K562 treated with DMSO at 1 percent for 4 hours (cell line): Measurements from ENCODE around the gene SYT3. TPM values are rescaled to one million over a fixed set of nuclear protein-coding genes. Genes with fewer than 3 reads are reported as not detected.

Source experiments
- total RNA-seq: library from RNA; unstranded; fragments of 300-600 nt; gene quantifications from 2 replicates; pipeline ENCODE4 v1.2.3, GENCODE V29; 2022; ENCODE audit not compliant: insufficient read depth

SYT3 gene, protein sequence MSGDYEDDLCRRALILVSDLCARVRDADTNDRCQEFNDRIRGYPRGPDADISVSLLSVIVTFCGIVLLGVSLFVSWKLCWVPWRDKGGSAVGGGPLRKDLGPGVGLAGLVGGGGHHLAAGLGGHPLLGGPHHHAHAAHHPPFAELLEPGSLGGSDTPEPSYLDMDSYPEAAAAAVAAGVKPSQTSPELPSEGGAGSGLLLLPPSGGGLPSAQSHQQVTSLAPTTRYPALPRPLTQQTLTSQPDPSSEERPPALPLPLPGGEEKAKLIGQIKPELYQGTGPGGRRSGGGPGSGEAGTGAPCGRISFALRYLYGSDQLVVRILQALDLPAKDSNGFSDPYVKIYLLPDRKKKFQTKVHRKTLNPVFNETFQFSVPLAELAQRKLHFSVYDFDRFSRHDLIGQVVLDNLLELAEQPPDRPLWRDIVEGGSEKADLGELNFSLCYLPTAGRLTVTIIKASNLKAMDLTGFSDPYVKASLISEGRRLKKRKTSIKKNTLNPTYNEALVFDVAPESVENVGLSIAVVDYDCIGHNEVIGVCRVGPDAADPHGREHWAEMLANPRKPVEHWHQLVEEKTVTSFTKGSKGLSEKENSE
- total RNA-seq = 1.0 and 4.2 TPM in 2 replicates

GRCh38 chr19:50639121-50640112 is at the start of gene SYT3:
Gene SYT3 (minus strand): TSS chr19:50639881. CDS start chr19:50637411, 2,470 bp downstream.

GRCh38 chr19:50649433-50650391 is 10.0 kb upstream of the SYT3 start, which contains the start of gene C19orf81:
Gene C19orf81 (plus strand): TSS chr19:50649445. CDS start chr19:50649445, 0 bp downstream.

Other genes with a start within 250 kb of the SYT3 start
- gene SPIB, start 220.9 kb downstream of the SYT3 start, total RNA-seq = 1.0 and 2.9 TPM in 2 replicates
- gene MYBPC2, start 207.0 kb downstream of the SYT3 start, total RNA-seq = not detected in 2 replicates
- 61.9 and 66.2 TPM in 2 replicates for gene EMC10, start 163.4 kb downstream of the SYT3 start, total RNA-seq
- 2.1 and 3.8 TPM in 2 replicates for gene GARIN5A, start 163.0 kb downstream of the SYT3 start, total RNA-seq
- gene JOSD2, start 128.7 kb downstream of the SYT3 start, total RNA-seq = 4.8 and 9.5 TPM in 2 replicates
- gene ASPDH, start 126.0 kb downstream of the SYT3 start, total RNA-seq = 2.8 TPM in 1 of 2 replicates, not detected in the other
- 6.0 and 7.0 TPM in 2 replicates for gene LRRC4B, start 71.4 kb downstream of the SYT3 start, total RNA-seq
- gene C19orf81, start 9.6 kb upstream of the SYT3 start, total RNA-seq = 31.6 and 52.6 TPM in 2 replicates
- 2.3 and 3.8 TPM in 2 replicates for gene SHANK1, start 79.9 kb upstream of the SYT3 start, total RNA-seq
- 130 and 141 TPM in 2 replicates for gene CLEC11A, start 83.5 kb upstream of the SYT3 start, total RNA-seq
- not detected in 2 replicates for gene GPR32, start 130.6 kb upstream of the SYT3 start, total RNA-seq
- not detected in 2 replicates for gene ACP4, start 150.5 kb upstream of the SYT3 start, total RNA-seq
- 26.3 and 28.8 TPM in 2 replicates for gene KLK1, start 183.9 kb upstream of the SYT3 start, total RNA-seq
- gene KLK15, start 193.7 kb upstream of the SYT3 start, total RNA-seq = not detected in 2 replicates
- not detected in 2 replicates for gene KLK3, start 215.0 kb upstream of the SYT3 start, total RNA-seq
- gene KLK2, start 233.6 kb upstream of the SYT3 start, total RNA-seq = not detected in 2 replicates